IPS DF 6.9 (cell line): Measurements from ENCODE around the gene IFIT5.
"Not testable (repeated sequence)": the region's sequence is repeated elsewhere in the genome, so short reads cannot be mapped to it uniquely, and the experiment has no call there.

Source experiments
- DNase-seq: peaks from one replicate; pipeline ENCODE4 v3.0.0-alpha.2; 2013; ENCODE audit warnings: low read depth, low spot score
- H3K27ac ChIP-seq: one replicate; pipeline ENCODE4 v1.5.1; 2013; ENCODE audit warnings: low read length, control low read depth
- H3K27me3 ChIP-seq: 2 replicates; pipeline ENCODE4 v1.6.1; 2013; ENCODE audit warnings: mild to moderate bottlenecking, low read length; ENCODE audit not compliant: control insufficient read depth, insufficient read depth
- H3K36me3 ChIP-seq: 2 replicates; pipeline ENCODE4 v1.6.1; 2013; ENCODE audit warnings: low read length; ENCODE audit not compliant: control insufficient read depth, insufficient read depth
- H3K4me1 ChIP-seq: 2 replicates; pipeline ENCODE4 v1.6.1; 2013; ENCODE audit warnings: low read length; ENCODE audit not compliant: control insufficient read depth, insufficient read depth
- H3K4me3 ChIP-seq: 2 replicates; pipeline ENCODE4 v1.5.1; 2013; ENCODE audit warnings: mild to moderate bottlenecking, low read length
- H3K9me3 ChIP-seq: 2 replicates; pipeline ENCODE4 v1.6.1; 2013; ENCODE audit warnings: low read length, inconsistent platforms; ENCODE audit not compliant: control insufficient read depth, insufficient read depth
- WGBS: extraction: QIAGEN DNeasy Blood & Tissue Kit; methylation state at CpG from one replicate; pipeline ENCODE4 v1.1.7; 2013; ENCODE audit warnings: mixed read lengths, missing lambda C conversion rate; ENCODE audit not compliant: insufficient read length, insufficient coverage; 5-methylcytosine and 5-hydroxymethylcytosine counted together

The IFIT5 gene

GRCh38 chr10:89431977-89432376 lies 17.6 kb downstream of the IFIT5 start:
- no peak overlapping the region for H3K27ac ChIP-seq
- no peaks in the 10 kb centered on the region for H3K9me3 ChIP-seq
- H3K4me1 ChIP-seq: 0 out of 2 replicates have a peak, but pooled peaks cover 2% of the 10 kb centered on the region
- no CpG with 5 or more reads among the region's 3 CpGs for WGBS
- H3K36me3 ChIP-seq: no peaks in the 10 kb centered on the region
- DNase-seq: no peak
- no peak overlapping the region for H3K4me3 ChIP-seq
- H3K27me3 ChIP-seq: no peaks in the 10 kb centered on the region

- Histone ChIP-seq H3K36me3 (no peaks in the 10 kb centered on the region), H3K27ac (no peak overlapping the region), H3K27me3 (no peaks in the 10 kb centered on the region), H3K4me3 (no peak overlapping the region), H3K9me3 (no peaks in the 10 kb centered on the region), H3K4me1 (no peaks in the 10 kb centered on the region)
- no CpG with 5 or more reads among the region's 4 CpGs for WGBS
- no peak for DNase-seq
These were observed 24.2 kb downstream of the IFIT5 start for GRCh38 chr10:89438525-89438924.

DNA sequence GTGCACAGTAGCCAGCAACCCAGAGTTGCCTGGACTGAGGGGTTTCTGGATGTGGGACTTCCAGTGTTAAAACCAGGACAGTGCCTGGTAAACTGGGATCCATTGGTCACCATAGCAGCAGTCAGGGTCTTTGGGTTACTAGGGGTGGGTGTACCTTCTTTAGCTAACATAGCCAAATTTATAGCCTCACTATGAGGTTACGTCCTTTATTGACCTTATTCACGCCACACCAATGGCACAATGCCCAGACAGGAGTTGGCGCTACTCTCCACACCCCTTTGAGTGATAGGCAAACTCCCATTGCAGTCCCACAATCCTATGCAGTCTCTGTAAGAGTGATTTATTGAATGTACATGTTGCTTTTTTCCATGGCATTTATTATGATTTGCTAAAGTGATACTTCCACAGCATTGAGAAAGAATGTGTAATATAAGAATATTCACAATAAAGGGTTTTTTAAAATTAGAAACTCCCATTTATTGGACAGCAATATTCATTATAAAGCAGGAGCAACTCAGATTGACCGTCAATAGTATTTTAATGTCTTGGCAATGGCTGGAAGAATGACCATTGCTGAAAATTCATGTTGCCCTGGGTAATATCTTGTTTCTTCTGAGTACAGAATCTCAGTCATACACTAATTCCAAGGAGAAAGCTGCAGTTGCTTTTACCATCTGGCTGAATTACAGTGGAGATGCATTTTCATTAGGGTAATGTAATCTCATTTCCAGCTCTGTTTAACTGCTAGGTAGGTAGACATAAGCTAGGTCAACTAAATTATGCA lies 26.1 kb downstream of the IFIT5 start:
- no peak for DNase-seq
- Histone ChIP-seq H3K27ac (no peak overlapping the region), H3K4me3 (no peak overlapping the region), H3K9me3 (no peaks in the 10 kb centered on the region), H3K36me3 (no peaks in the 10 kb centered on the region), H3K27me3 (no peaks in the 10 kb centered on the region), H3K4me1 (no peaks in the 10 kb centered on the region)
- WGBS: no CpG with 5 or more reads among the region's 4 CpGs

DNA sequence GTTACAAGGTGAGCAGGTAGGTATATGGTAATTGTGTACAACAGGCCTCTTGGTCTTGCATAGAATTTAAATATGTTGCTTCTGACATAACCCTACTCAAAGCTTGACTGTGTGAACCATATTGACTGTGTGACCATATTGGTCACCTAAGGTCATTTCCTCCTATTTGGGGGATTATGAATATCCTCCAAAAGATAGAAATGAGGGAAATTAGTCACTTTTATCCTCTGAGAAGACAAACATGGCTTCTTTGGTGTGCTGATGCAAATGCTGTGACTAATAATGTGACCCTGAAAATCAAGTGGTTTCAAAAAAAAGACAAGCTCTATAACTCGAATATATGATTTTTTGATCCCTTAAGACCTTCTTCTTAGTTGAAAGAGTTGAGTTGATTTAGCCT lies 27.9 kb downstream of the IFIT5 start:
- H3K9me3 ChIP-seq: no peaks in the 10 kb centered on the region
- DNase-seq: no peak
- no peak overlapping the region for H3K27ac ChIP-seq
- H3K4me1 ChIP-seq: no peaks in the 10 kb centered on the region
- no CpG with 5 or more reads among the region's 1 CpG for WGBS
- H3K36me3 ChIP-seq: no peaks in the 10 kb centered on the region
- no peaks in the 10 kb centered on the region for H3K27me3 ChIP-seq
- no peak overlapping the region for H3K4me3 ChIP-seq

GRCh38 chr10:89444819-89445218 lies 30.5 kb downstream of the IFIT5 start:
- not testable (repeated sequence) for H3K27ac ChIP-seq, DNase-seq, H3K4me1 ChIP-seq, H3K4me3 ChIP-seq, H3K27me3 ChIP-seq, H3K36me3 ChIP-seq, H3K9me3 ChIP-seq
- WGBS: no CpG with 5 or more reads among the region's 7 CpGs

DNA sequence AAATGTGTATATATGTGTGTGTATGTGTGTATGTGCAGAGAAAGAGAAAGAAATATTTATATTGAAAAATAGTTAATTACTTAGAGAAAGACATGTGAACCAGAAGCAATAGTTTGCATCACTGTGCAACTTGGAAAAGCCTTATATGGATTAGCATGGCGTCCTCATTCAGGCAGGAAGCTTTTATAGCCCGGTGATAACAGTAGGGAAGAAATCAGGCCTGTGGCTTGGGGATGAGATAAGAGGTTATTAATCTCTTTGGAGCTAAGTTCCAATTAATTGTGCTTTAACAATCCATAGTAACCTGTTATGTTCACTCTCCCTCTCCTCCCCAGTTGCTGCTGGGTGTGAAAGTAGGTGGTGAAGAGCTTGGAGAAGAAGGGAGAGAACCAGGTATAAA lies 36.5 kb downstream of the IFIT5 start:
- no CpG with 5 or more reads among the region's 2 CpGs for WGBS
- Histone ChIP-seq H3K4me1 (no peaks in the 10 kb centered on the region), H3K4me3 (no peak overlapping the region), H3K27me3 (no peaks in the 10 kb centered on the region), H3K27ac (no peak overlapping the region), H3K36me3 (no peaks in the 10 kb centered on the region), H3K9me3 (no peaks in the 10 kb centered on the region)
- no peak for DNase-seq

DNA sequence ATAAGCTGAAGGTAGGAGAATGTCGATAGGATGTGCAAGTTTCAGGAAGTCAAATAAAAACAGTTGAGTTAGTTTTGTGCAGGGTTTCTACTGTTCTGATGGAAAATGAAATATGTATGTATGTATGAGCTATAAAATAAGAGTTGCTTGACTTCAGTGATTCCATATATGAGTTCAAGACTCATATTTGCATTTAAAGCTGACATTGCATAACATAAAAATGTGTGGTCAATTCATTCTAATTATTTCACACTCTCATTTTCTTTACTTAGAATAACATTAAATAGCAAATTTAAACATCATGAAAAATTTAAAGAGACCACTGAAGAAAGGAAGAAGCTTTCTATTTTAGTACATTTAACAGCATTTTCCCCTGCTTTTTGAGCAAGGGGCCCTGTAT lies 37.8 kb downstream of the IFIT5 start:
- DNase-seq: no peak
- Histone ChIP-seq H3K4me3 (no peak overlapping the region), H3K4me1 (no peaks in the 10 kb centered on the region), H3K9me3 (no peaks in the 10 kb centered on the region), H3K36me3 (no peaks in the 10 kb centered on the region), H3K27me3 (no peaks in the 10 kb centered on the region), H3K27ac (no peak overlapping the region)
- WGBS: no CpG with 5 or more reads among the region's 1 CpG

GRCh38 chr10:89454561-89455347 lies 40.4 kb downstream of the IFIT5 start:
- no CpG with 5 or more reads among the region's 1 CpG for WGBS

GRCh38 chr10:89458291-89458690 lies 43.9 kb downstream of the IFIT5 start:
- Histone ChIP-seq H3K4me3 (no peak overlapping the region), H3K27me3 (no peaks in the 10 kb centered on the region), H3K27ac (no peak overlapping the region), H3K4me1 (no peaks in the 10 kb centered on the region), H3K36me3 (no peaks in the 10 kb centered on the region), H3K9me3 (no peaks in the 10 kb centered on the region)
- no CpG with 5 or more reads among the region's 3 CpGs for WGBS
- no peak for DNase-seq

More at GRCh38 chr10:89454561-89455347, 40.4 kb downstream of the IFIT5 start:
- Histone ChIP-seq H3K9me3 (no peaks in the 10 kb centered on the region), H3K36me3 (no peaks in the 10 kb centered on the region), H3K4me1 (no peaks in the 10 kb centered on the region), H3K4me3 (no peak overlapping the region), H3K27me3 (no peaks in the 10 kb centered on the region), H3K27ac (no peak overlapping the region)
- no peak for DNase-seq

GRCh38 chr10:89458784-89459183 lies 44.4 kb downstream of the IFIT5 start:
- H3K27me3 ChIP-seq: no peaks in the 10 kb centered on the region
- H3K36me3 ChIP-seq: no peaks in the 10 kb centered on the region
- no peak overlapping the region for H3K27ac ChIP-seq
- no peaks in the 10 kb centered on the region for H3K4me1 ChIP-seq
- no peaks in the 10 kb centered on the region for H3K9me3 ChIP-seq
- DNase-seq: no peak
- no CpG with 5 or more reads among the region's 1 CpG for WGBS
- H3K4me3 ChIP-seq: no peak overlapping the region
